EH (cell line): ENCODE measurements around the gene SS18L1.
A peak's percentile ranks its signal among the peaks of the same experiment; 100 is the strongest.
"Not testable (repeated sequence)": the region's sequence is repeated elsewhere in the genome, so short reads cannot be mapped to it uniquely, and the experiment has no call there.

ENCODE experiments used
- DNase-seq: peaks from one replicate; pipeline ENCODE4 v3.0.0-alpha.2; 2015; ENCODE audit warnings: low read depth

Gene SS18L1, protein sequence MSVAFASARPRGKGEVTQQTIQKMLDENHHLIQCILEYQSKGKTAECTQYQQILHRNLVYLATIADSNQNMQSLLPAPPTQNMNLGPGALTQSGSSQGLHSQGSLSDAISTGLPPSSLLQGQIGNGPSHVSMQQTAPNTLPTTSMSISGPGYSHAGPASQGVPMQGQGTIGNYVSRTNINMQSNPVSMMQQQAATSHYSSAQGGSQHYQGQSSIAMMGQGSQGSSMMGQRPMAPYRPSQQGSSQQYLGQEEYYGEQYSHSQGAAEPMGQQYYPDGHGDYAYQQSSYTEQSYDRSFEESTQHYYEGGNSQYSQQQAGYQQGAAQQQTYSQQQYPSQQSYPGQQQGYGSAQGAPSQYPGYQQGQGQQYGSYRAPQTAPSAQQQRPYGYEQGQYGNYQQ

DNA sequence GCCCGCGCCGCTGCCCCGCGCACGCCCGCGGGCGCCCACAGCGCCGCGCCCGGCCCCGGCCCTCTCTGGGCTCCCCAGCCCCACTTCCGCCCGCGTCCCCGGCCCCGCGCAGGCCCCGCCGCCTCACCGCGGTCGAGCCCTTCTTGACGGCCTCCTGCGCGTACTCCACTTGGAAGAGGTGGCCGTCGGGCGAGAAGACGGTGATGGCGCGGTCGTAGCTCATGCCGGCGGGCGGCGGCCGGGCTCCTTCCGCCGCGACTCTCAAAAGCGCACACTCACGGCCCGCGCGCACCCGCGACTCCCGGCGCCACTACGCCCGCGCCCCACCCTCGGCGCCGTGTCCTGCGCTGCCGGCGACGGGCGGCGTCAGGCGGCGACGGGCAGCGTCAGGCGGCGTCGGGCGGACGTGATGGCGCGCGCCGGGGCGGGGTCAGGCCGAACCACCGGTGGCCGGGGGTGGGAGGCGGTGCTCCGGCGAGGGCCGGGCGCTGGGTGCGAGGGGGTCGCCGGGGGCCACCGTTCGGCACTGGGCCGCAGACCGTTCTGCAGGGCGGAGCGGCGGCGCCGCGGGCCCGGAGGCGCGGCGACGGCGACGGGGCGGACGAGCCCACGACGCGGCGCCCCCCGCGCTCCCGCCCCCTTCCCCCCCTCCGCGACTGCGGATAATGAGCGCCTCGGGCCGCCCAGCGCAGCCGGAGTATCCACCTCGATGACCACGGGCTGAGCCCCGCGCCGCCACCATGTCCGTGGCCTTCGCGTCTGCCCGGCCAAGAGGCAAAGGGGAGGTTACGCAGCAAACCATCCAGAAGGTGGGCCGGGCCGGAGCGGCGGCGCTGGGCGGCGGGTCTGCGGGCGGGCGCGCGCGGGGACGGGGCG is at the start of gene SS18L1, which contains the start of gene PSMA7:
SS18L1 (plus strand) TSS at position 689 of the 876 bp plus-strand sequence; CDS start at position 741, 52 bp downstream.
PSMA7 (minus strand) TSS at position 314 of the 876 bp plus-strand sequence; CDS start at position 223, 91 bp downstream.
- peak; percentile 85 for DNase-seq

GRCh38 chr20:62096421-62097380 is 46.9 kb upstream of the SS18L1 start:
- no peak for DNase-seq

GRCh38 chr20:62097881-62098407 is 45.6 kb upstream of the SS18L1 start:
- no peak for DNase-seq

- no peak for DNase-seq
Measured at GRCh38 chr20:62101078-62101477, 42.5 kb upstream of the SS18L1 start.

DNA sequence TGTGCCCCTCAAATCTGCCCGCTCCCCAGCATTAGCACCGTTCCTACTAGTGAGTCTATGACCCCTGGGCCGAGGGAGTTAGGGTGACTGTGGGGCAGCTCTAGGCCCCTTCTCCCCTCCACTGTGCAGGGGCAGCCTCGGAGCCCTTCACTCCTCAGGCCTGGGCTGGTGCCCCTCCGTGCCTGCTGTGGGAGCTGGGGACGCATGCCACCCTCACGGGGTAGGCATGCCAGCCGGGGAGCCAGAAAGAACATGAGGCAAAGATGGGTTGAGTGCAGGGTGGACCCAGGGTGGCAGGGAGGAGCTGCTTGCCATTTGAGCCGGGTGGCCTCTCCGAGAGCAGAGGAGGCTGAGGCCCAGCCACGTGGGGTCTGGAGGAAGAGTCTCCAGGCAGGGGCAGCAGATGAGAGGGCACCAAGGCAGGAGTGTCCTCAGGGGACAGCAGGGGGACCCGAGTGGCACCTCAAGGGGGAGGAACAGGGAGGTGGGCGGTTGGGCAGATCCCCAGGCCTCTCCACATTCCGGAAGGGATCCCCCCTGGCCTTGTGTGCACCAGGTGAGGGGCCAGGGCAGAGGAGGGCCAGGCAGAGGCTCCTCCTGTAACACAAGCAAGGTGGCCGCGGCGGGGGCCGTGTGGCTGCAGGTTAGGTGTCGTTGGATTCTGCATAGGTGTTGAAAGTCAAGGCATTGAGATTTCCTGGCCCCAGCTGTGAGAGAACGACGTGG is 39.9 kb upstream of the SS18L1 start:
- DNase-seq: no peak

DNA sequence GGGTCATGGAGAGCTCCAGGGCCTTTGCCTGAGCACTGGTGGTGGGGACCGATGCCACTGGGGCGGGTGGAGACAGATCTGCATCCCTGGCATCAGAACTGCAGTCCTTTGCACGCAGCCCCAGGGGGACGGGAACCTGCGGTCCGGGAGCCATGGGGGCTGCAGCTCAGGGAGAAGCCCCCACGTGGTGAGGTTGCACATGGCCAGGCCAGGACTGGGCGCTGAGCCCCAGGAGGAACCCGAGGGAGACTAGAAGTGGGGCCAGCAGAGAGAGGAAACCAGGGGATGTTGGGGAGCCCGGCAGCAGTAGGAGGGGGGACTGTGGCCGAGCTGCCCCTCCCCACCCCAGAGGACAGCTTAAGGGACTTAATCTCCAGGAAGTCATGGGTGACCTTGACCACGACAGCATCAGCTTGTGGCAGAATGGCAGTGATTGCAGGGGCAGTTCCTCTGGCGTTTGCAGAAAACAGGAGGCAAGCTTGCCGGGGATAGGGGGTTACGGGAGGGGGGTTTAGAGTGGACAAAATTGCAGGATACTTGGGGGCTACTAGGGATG is 39.3 kb upstream of the SS18L1 start:
- no peak for DNase-seq

DNA sequence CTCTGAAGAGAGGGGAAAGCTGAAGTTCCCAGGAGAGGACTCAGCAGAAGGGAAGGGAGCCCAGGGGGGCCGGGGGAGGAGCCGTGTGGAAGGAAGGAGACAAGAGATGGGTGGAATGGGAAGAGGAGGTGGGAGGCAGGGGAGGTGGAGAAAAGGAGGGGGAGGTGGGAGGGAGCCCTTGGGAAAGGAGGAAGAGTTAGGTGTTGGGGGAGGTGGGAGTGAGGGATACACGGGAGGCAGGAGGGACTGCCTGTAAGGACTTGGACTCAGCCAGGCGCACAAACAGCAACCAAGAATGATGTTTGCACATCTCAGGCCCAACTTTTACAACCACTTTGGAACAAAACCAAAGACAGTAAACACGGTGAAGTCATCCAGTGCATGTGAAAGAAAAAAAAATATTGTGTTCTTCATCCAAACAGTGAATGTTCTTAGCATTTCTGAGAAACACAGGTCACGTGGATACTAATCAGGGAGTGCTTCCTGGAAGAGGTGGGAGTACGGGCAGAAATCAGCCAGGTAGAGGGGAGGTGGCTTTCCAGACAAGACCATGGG is 38.7 kb upstream of the SS18L1 start:
- DNase-seq: peak; percentile 53

DNA sequence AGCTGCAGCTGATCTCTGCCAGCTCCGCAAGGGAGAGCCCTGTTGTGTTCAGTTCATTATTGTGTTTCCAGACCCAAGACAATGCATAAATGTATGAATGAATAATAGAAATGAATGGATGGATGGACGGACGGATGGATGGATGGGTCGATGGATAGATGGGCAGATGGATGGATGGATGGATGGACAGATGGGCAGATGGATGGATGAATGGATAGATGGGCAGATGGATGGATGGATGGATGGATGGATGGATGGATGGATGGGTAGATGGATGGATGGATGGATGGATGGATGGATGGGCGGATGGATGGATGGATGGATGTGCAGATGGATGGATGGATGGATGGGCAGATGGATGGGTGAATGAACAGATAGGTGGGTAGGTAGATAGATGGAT is 38.0 kb upstream of the SS18L1 start:
- DNase-seq: no peak

- DNase-seq: no peak
Measured at GRCh38 chr20:62111148-62111547, 32.4 kb upstream of the SS18L1 start.

DNA sequence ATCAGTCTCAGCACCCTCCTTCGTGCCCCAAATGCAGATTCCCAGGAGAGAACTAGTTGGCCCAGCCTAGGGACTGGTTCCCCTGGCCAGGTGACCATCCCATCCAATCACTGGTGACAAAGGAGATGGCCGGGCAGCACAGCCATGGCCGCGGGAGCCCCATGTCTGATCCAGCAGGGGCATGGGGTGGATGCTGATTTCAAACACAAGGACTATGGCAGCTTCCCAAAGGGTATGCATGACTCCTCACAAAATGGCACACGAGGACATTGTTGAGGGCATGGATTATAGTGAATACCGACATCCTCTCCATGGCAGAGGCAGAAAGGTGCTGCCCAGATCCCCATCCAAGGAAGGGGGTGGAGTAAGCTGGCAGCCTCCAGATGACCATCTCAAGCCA is 31.2 kb upstream of the SS18L1 start:
- no peak for DNase-seq

GRCh38 chr20:62114894-62115293 is 28.7 kb upstream of the SS18L1 start:
- DNase-seq: no peak

- DNase-seq: not testable (repeated sequence)
Measured at GRCh38 chr20:62115800-62116407, 27.7 kb upstream of the SS18L1 start.

- no peak for DNase-seq
Measured at GRCh38 chr20:62116558-62117361, 26.8 kb upstream of the SS18L1 start.

DNA sequence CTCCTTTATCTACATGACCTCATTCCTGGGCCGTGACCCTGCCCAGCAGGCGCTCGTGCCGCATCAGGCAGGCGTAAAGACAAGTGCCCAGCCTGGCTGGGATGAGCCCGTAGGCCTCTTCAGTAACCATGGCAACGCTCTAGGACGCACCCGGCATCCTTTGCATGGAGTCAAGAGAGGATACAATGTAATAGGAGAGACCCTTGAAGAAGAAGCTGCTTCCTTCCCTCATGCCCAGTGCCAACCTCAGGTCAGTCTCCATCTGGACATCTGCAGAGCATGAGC is 26.3 kb upstream of the SS18L1 start:
- DNase-seq: peak; percentile 5

DNA sequence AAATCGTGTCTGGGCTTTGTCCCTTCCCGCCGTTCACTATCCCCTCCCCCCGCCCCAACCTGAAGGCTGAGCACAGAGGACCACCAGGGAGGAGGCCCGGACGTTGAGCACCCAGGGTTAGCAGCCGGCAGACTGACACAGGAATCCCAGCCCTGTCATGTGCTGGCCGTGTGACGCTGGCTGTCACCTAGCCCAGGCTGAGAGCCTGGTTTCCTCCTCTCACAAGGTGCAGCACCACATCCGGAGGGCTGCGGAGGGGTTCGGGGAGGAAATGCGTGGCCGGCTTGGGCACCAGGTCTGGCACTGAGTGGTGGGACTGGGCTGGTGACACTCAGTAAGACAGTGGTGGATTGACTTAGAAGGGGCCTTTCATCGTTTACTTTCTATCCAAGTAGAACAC is 25.9 kb upstream of the SS18L1 start:
- no peak for DNase-seq

DNA sequence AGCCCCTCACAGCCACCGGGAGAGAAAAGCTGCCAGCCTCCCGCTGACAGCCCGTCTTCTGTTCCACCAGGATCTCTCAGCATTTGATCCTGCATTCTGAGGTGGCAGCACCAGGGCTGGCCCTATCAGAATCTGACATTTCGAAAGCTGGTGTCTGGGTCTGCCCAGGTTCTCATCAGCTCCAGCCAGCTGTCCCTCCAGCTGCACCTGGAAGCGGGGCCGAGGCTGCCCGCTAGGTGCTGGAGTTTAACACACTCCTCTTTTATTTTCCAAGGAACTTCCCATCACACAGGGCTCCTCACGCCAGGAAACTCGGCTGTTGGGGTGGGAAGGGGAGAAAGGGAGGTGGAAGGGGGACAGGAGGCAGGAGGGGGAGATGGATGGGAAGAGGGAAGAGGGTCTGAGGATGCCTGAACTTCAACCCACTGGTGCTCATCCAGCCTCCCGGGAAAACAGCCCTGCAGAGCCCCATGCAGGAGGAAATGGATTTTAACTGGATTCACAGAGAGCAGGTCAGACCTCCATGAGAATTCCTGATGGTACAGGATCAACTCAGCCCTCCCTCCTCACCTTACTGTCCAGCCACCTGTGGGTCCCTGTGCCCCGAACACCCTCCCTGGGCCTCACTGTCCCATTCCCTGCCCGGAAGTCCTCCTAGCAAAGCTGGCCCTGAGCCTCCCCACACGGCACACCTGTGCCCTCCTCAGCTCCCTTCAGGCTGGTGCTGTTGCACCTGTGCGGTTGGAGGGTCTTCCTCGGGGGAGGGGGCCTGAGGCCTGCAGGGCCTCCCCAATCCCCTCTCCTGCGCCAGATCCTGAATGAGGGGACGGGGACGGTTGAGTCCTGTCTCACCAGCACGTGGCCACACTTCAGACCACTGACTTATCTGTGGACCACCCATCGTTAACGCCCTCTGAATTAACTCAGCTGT is 25.2 kb upstream of the SS18L1 start:
- no peak for DNase-seq

DNA sequence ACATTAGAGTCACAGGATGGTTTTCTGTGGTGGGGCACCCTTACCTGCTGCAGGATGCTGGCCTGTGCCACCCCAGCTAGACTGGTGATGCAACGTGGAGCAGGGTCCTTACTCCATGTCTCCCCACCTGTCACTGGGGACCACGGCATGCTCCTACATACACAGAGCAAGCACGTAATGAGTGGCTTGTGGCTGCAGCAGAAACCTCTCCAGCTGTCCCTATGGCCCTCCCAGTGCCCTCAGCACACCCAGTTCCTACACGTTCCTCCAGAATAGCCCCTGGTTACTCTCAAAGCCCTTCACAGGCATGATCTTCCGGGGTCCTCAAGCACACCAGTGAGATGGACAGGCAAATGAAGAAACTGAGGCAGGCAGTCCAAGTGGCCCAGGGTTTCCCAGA is 24.5 kb upstream of the SS18L1 start:
- no peak for DNase-seq
